Fibroblast of gingiva (primary cell): ENCODE measurements around the gene SCARF2.
A peak's percentile ranks its signal among the peaks of the same experiment; 100 is the strongest.
"Not testable (repeated sequence)": the region's sequence is repeated elsewhere in the genome, so short reads cannot be mapped to it uniquely, and the experiment has no call there.

Experiments
- DNase-seq: peaks from one replicate; pipeline ENCODE4 v3.0.0-alpha.2; 2011; ENCODE audit warnings: low read depth

Gene SCARF2

DNA sequence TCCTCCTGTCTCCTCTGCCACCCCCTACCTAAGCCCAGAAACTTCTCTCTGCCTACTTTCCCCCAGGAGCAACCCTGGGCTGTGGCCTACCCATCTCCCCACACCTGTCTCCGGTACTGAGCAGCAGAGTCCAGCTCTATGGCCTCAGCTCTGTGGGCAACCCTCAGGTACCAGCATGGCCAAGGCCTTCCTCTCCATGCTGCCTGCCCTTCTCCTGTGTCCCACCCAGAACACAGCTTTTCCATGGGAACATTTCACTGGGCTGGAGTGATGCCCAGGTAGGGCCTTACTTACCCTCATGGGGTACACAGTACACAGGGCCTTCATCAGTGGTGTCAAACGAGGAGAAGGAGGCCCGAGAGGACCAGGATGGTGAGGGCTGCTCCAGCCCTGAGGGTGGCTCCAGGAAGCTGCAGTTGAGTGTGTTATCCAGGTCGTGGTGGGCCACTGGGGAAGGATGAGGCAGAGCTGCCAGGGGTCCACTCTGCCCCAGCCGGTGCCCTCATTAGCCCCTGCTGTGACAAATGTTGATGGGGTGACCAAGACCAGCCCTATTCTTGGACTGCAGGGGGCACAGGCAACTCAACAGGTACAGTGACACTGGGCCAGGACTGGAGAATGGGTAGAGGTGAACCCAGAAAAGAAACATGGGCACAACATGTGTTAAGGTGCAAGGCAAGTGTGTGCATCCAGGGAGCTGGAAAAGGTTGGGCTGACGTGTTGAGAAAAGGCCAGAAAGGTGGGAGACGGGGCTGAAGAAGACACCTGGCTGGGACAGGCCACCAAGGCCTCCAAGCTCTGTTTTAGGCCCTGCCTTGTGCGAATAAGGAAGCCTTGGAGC lies 10.3 kb downstream of the SCARF2 start:
- no peak for DNase-seq

GRCh38 chr22:20426259-20426615 lies 11.4 kb downstream of the SCARF2 start:
- no peak for DNase-seq

- no peak for DNase-seq
These were observed 11.9 kb downstream of the SCARF2 start for GRCh38 chr22:20425566-20426258.

- peak; percentile 73 for DNase-seq
These were observed 12.6 kb downstream of the SCARF2 start for GRCh38 chr22:20424932-20425565.

- DNase-seq: no peak
These were observed 13.1 kb downstream of the SCARF2 start for GRCh38 chr22:20424568-20424931.

- DNase-seq: no peak
These were observed 13.6 kb downstream of the SCARF2 start for GRCh38 chr22:20423906-20424551.

DNA sequence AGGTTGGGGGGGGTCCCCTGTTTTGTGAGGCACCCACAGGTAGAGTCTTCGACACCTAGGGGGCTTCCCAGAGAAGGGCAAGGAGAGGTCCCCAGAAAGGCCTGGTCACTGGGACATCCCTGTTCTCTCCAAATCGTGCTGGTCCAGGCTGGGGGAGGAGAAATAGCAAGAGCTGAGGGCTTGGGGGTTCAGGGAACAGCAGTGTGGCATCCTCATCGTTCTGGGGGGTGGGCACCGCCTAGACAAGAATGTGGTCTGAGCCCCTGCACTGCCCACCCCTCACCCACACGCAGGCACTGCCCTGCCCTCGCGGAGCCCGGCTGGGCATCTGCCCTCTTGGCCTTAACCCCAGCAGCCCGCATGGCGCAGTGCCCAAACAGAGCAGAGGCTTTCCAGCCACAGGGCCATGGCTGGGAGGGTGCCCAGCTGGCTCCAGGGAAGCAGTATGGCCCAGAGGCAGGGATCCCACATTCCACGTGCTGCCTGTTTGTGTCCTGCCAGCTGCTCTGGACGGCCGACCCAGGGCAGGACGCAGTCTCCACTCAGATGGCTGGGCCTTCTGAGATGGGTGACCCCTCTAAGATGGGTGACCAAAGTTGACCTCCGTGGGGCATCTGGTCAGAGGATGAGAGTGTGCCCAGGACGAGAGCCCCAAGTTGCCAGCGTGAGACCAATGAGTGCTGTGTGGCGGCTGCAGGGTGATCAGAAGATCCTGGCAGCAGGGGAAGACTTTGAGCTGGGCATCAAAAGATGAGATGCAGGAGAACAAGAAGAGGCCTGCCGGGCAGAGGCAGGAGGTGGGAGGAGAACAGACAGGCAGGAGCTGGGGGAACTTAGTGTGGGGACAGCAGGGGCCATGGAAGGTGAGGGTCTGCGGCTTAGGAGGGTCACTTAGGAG lies 14.4 kb downstream of the SCARF2 start:
- DNase-seq: peak; percentile 84

DNA sequence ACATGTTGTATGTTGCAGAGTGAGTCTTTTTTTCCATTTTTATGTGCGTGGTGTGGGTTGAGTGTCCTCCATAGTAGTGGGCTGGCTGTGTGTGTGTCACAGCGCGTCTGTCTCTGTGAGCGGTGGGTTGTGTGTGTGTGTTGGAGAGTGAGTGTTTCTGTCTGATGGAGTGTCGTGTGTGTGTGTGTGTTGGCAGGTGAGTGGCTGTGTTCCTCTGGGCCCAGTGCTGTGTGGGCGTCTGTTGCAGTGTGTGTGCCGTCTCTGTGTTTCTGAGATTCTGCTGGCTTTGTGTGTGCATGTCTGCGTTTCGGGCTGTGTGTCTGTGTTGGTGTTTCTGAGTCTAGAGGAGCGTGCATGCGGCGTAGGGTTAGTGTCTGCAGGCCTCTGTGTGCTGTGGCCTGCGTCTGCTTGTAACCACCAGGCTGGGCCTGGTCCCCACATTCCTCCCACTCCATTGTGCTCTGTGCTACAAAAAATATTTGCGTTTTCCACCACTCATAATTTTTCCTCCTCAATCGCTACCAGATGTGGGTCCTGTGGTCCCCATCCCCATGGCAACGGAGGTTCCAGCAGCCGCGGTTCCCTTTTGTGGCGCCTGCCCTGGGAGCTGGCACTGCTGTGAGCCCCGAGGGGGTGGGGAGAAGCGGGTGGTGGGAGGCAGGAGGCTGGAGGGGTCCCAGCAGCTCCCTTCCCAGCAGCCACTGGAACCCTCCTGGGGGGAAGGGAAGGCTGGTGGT lies 15.2 kb downstream of the SCARF2 start:
- DNase-seq: peak; percentile 79

DNA sequence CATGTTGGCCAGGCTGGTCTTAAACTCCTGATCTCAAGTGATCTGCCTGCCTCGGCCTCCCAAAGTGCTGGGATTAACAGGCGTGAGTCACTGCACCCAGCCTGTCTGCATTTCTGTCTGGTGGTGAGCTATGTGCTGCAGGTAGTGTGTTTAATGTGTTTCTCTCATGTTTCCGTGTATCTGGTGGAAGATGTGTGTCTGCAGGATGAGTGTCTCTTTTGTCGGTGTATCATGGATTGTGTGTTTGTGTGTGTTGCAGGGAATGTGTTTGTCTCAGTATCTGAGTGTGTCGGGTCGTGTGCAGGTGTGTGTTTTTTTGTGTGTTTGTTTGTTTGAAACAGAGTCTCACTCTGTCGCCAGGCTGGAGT lies 16.1 kb downstream of the SCARF2 start:
- DNase-seq: no peak

DNA sequence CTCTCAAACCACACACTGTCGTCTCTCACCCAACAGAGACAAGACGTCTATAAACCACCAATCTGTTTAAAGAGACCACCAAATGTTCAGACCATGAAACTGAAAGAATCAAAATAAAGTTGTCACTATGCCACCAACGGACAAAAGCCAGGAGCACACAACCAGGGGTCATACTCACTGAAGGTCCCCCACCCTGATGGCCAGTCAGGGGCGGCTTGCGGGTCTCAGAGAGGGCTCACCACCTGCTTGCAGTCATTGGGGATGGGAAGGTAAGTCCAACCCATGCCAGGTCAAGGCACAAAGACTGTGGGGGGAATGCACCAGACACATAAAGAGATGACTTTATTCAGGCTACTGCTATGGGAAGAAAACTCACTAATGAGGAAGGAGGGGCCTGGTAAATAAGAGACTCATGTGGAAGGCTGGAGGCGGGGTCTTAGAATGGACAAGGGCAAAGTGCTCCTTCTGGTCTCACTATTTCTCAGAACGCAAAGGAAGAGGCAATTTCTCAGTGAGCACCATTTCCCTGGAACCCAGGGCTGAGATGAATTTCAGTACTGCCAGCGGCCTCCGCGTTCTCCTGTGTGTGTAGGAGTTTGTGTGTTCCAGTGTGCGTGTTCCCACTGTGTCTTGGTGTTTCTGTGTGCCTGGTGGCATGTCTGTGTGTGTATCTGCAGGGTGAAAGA lies 17.3 kb downstream of the SCARF2 start:
- DNase-seq: no peak

DNA sequence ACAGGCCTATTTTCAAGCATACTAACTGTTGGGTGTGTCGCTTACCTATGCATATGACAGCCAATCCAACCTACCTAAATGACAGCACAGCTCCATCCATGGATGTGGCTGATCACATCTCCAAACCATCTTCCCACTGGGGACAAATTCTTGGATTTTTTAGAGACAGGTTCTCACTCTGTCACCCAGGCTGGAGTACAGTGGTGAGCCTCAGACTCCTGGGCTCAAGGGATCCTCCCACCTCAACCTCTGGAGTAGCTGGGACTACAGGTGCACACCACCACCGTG lies 18.0 kb downstream of the SCARF2 start:
- no peak for DNase-seq

- DNase-seq: peak; percentile 82
These were observed 19.3 kb downstream of the SCARF2 start for GRCh38 chr22:20418211-20418788.

- DNase-seq: not testable (repeated sequence)
These were observed 21.9 kb downstream of the SCARF2 start for GRCh38 chr22:20415699-20416098.

- not testable (repeated sequence) for DNase-seq
These were observed 22.4 kb downstream of the SCARF2 start for GRCh38 chr22:20415241-20415640.

- no peak for DNase-seq
These were observed 23.2 kb downstream of the SCARF2 start for GRCh38 chr22:20414450-20414849.

- no peak for DNase-seq
These were observed 23.6 kb downstream of the SCARF2 start for GRCh38 chr22:20414059-20414440.

DNA sequence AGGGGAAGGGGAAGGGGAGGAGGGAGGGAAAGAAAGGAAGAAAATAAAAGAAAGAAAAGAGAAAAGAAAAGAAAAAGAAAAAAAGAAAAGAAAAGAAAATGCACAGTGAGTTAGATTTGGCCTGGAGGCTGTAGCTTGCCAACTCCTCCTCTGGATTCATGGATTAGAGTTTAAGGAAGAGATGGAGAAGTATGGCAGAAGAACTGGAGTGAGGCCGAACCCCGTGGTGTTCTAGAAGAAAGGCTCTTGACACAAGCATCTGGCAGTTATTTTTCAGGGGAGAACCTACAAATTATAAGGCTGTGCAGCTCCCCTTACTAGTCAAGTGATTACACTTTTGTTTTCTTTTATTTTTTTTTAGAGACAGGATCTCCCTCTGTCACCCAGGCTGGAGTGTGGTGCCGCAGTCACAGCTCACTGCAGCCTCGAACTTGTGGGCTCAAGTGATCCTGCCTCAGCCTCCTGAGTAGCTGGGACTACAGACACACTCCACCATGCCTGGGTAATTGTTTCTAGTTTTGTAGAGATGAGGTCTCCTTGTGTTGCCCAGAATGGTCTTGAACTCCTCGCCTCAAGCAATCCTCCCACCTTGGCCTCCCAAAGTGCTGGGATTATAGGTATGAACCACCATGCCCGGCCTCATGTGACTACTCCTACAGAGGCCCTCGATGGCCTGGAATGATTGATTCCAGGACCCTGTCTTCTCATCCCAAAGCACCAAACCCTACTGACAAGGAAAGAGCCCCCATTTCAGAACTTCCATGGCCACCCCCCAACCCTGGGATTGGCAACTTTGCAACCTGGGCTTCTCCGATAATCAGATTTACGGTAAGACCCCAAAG lies 24.2 kb downstream of the SCARF2 start:
- DNase-seq: no peak

- DNase-seq: no peak
These were observed 25.0 kb downstream of the SCARF2 start for GRCh38 chr22:20412474-20413216.

DNA sequence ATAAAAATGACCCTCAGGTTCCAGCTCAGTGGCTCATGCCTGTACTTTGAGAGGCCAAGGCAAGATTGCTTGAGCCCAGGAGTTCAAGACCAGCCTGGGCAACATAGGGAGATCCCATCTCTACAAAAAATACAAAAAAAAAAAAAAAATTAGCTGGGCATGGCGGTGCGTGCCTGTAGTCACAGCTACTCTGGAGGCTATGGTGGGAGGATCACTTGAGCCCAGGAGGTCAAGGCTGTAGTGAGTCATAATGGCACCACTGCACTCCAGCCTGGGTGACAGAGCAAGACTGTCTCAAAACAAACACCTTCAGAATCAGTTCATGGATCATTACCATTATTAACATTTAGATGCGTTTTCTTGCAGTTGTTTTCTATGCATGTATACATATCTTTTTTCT lies 28.2 kb downstream of the SCARF2 start:
- not testable (repeated sequence) for DNase-seq
